Left lung (tissue), 10 donors: ENCODE measurements around the gene ZNF69. TPM values are rescaled to one million over a fixed set of nuclear protein-coding genes. Genes with fewer than 3 reads are reported as not detected.
"Not testable (repeated sequence)": the region's sequence is repeated elsewhere in the genome, so short reads cannot be mapped to it uniquely, and the experiment has no call there.

Experiments used
- ATAC-seq: fragments of 200-7000 bp; cut with Tn5 transposase; one replicate; pipeline ENCODE4 v1.9.1; 2020; ENCODE audit warnings: moderate library complexity
- DNase-seq, 4 donors: peaks; one replicate each; pipeline ENCODE4 v3.0.0-alpha.2; 2013 to 2020
- H3K27ac ChIP-seq, 2 donors: fragments of 200-600 bp; sonication (generic) in 1 of 2; one replicate each; pipeline versions ENCODE4 v1.5.0 to v1.8.0; 2020 to 2021
- H3K27me3 ChIP-seq, 2 donors: fragments of 200-600 bp; sonication (generic) in 1 of 2; one replicate each; pipeline versions ENCODE4 v1.5.0 to v1.8.0; 2020 to 2021
- H3K36me3 ChIP-seq, 2 donors: fragments of 200-600 bp; sonication (generic) in 1 of 2; one replicate each; pipeline versions ENCODE4 v1.5.0 to v1.8.0; 2020 to 2021
- H3K4me1 ChIP-seq, 2 donors: fragments of 200-600 bp; one replicate each; pipeline ENCODE4 v1.8.0; 2021
- H3K4me3 ChIP-seq, 2 donors: fragments of 200-600 bp; sonication (generic) in 1 of 2; one replicate each; pipeline versions ENCODE4 v1.5.0 to v1.8.0; 2020 to 2021; ENCODE audit warnings: mild to moderate bottlenecking in 1 of 2
- H3K9me3 ChIP-seq, 2 donors: fragments of 200-600 bp; sonication (generic) in 1 of 2; one replicate each; pipeline versions ENCODE4 v1.5.0 to v1.8.0; 2020 to 2021
- intact Hi-C, 2 donors: fragments of 100-400 bp; cut with DNase I; formaldehyde crosslinking; loops; one replicate each; pipeline versions ENCODE4 v1.11.2 to v1.14.2; 2022
- polyA plus RNA-seq, 6 donors: library from polyadenylated mRNA; unstranded; fragments of 120-200 nt; gene quantifications; one replicate each; pipeline ENCODE4 v1.2.1, GENCODE V29; 2013; ENCODE audit not compliant: insufficient read length in 6 of 6
- total RNA-seq, 2 donors: library from RNA; stranded (reverse); fragmentation: NEBNext Ultra II Directional; extraction: Animal tissue kit (Norgen Biotek cat#: 25700); gene quantifications; one replicate each; pipeline ENCODE4 v1.2.1, GENCODE V29; 2021
- TF ChIP-seq, protein P1 (sequence below), 2 donors: fragments of 200-600 bp; sonication (generic) in 1 of 2; IDR thresholded peaks; one replicate each; pipeline versions ENCODE4 v1.5.0 to v1.8.0; 2021; ENCODE audit warnings: antibody characterized with exemption in 2 of 2
- donor health status: DM: no; HTN: yes; CAD: no.
- donor health status: DM: no; HTN: no; CAD: no.

The ZNF69 gene
- total and polyA plus RNA-seq, 8 donors, result 11.2 to 25.0 (median 16.9) TPM

DNA sequence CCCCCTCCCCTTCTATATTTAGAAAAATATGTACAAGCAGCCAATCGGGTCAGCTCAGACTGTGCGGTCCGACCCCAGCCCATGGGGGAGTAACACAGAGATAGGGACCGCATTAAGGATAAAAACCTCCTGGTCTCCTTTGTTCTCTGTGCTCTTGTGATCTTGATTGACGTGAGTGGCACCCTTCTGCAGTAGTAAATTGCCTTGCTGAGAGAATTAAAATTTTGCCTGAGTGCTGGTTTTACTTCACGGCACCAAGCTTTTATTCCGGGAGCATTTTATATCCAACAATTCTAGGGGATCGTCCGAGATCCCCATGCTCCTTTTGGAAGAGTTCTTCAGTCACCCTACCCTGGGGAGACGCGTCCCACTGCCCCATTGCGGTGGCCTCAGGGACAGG lies 7.0 kb upstream of the ZNF69 start:
- H3K9me3 ChIP-seq, result no peaks in the 10 kb centered on the region
- DNase-seq (no peak), ATAC-seq (no peak)
- H3K27ac ChIP-seq, result no peak overlapping the region
- no peaks in the 10 kb centered on the region for H3K36me3 ChIP-seq
- no peaks in the 10 kb centered on the region for H3K27me3 ChIP-seq
- H3K4me1 ChIP-seq, result peaks cover 0 to 4% of the 10 kb centered on the region in 2 donors
- H3K4me3 ChIP-seq, result no peak overlapping the region
- TF ChIP-seq, protein P1, sequence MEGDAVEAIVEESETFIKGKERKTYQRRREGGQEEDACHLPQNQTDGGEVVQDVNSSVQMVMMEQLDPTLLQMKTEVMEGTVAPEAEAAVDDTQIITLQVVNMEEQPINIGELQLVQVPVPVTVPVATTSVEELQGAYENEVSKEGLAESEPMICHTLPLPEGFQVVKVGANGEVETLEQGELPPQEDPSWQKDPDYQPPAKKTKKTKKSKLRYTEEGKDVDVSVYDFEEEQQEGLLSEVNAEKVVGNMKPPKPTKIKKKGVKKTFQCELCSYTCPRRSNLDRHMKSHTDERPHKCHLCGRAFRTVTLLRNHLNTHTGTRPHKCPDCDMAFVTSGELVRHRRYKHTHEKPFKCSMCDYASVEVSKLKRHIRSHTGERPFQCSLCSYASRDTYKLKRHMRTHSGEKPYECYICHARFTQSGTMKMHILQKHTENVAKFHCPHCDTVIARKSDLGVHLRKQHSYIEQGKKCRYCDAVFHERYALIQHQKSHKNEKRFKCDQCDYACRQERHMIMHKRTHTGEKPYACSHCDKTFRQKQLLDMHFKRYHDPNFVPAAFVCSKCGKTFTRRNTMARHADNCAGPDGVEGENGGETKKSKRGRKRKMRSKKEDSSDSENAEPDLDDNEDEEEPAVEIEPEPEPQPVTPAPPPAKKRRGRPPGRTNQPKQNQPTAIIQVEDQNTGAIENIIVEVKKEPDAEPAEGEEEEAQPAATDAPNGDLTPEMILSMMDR (IDR thresholded peaks at IDR 0.05), result no peak
- intact Hi-C loops, result loop anchor here in 1 of 2 donors (5.0 kb wide), 1 partner anchor 107 kb away; no protein-coding TSS in a partner anchor

- Histone ChIP-seq H3K27me3 (no peaks in the 10 kb centered on the region), H3K4me3 (no peak overlapping the region), H3K4me1 (peaks cover 0 to 4% of the 10 kb centered on the region in 2 donors), H3K9me3 (no peaks in the 10 kb centered on the region), H3K36me3 (no peaks in the 10 kb centered on the region), H3K27ac (no peak overlapping the region)
- DNase-seq, result peak in 2 of 4 donors; percentile 49 to 70
- TF ChIP-seq, protein P1 (IDR thresholded peaks at IDR 0.05), result peak; percentile 64 to 76
- ATAC-seq, result peak; percentile 95
- intact Hi-C loops, result loop anchor here in 1 of 2 donors (5.0 kb wide), 1 partner anchor 106 kb away; no protein-coding TSS in a partner anchor
Observed at GRCh38 chr19:11881151-11881800, 6.3 kb upstream of the ZNF69 start.

- ATAC-seq (no peak), DNase-seq (no peak)
- intact Hi-C loops, result loop anchor here in 1 of 2 donors (5.0 kb wide), 1 partner anchor 105 kb away; no protein-coding TSS in a partner anchor
- Histone ChIP-seq H3K4me3 (no peak overlapping the region), H3K9me3 (no peaks in the 10 kb centered on the region), H3K27me3 (no peaks in the 10 kb centered on the region), H3K27ac (no peak overlapping the region), H3K4me1 (peaks cover 5 to 9% of the 10 kb centered on the region in 2 donors), H3K36me3 (no peaks in the 10 kb centered on the region)
- TF ChIP-seq, protein P1 (IDR thresholded peaks at IDR 0.05), result no peak
Observed at GRCh38 chr19:11882606-11883005, 5.0 kb upstream of the ZNF69 start.

- Histone ChIP-seq H3K27me3 (no peaks in the 10 kb centered on the region), H3K4me1 (peaks cover 5 to 17% of the 10 kb centered on the region in 2 donors), H3K27ac (peak overlapping the region in 1 of 2 donors; percentile 86), H3K4me3 (peak overlapping the region; percentile 74 to 77), H3K9me3 (no peaks in the 10 kb centered on the region), H3K36me3 (no peaks in the 10 kb centered on the region)
- TF ChIP-seq, protein P1 (IDR thresholded peaks at IDR 0.05), result no peak
- DNase-seq (no peak), ATAC-seq (peak; percentile 12)
- intact Hi-C loops, result no loop called here
Observed at GRCh38 chr19:11887234-11887610, 360 bp upstream of the ZNF69 start.

GRCh38 chr19:11889901-11890300 lies 2.3 kb downstream of the ZNF69 start:
- H3K4me3 ChIP-seq, H3K36me3 ChIP-seq, intact Hi-C loops, H3K27ac ChIP-seq, DNase-seq, ATAC-seq, H3K9me3 ChIP-seq, H3K27me3 ChIP-seq: not testable (repeated sequence)
- H3K4me1 ChIP-seq, result peaks cover 5 to 17% of the 10 kb centered on the region in 2 donors
